WTC11 (cell line): ENCODE results near the gene ETV3.

Experiments used
- AFF4 ChIP-seq: sonication (generic); formaldehyde crosslinking; IDR thresholded peaks from 2 replicates; pipeline ENCODE4 v1.8.1; 2023; ENCODE audit warnings: mild to moderate bottlenecking, missing genetic modification reagents, borderline replicate concordance
- CTCF ChIP-seq: fragments of 200-600 bp; IDR thresholded peaks from 2 replicates; pipeline ENCODE4 v1.8.0; 2022; ENCODE audit warnings: antibody characterized with exemption
- IRF1 ChIP-seq: sonication (generic); formaldehyde crosslinking; IDR thresholded peaks from 2 replicates; pipeline ENCODE4 v1.8.0; 2023; ENCODE audit warnings: missing genetic modification reagents
- NR3C1 ChIP-seq: sonication (generic); formaldehyde crosslinking; conservative IDR thresholded peaks from 2 replicates; pipeline ENCODE4 v1.8.1; 2023; ENCODE audit warnings: low read depth, mild to moderate bottlenecking, missing genetic modification reagents
- OVOL2 ChIP-seq: fragments of 250-450 bp; sonication (Bioruptor Pico); IDR thresholded peaks from 2 replicates; pipeline ENCODE4 v1.9.0; 2021; ENCODE audit warnings: mild to moderate bottlenecking, borderline replicate concordance

- no peak for TF ChIP-seq CTCF
- TF ChIP-seq NR3C1 (CRISPR knock-in tag), result no peak
- TF ChIP-seq IRF1 (CRISPR knock-in tag), result no peak
- TF ChIP-seq OVOL2 (CRISPR knock-in tag), result no peak
- no peak for TF ChIP-seq AFF4 (CRISPR knock-in tag)
These were observed 3.8 kb downstream of the ETV3 start for GRCh38 chr1:157134442-157134841.
